Measurements from ENCODE around the gene SNX27. TPM values are rescaled to one million over a fixed set of nuclear protein-coding genes. Genes with fewer than 3 reads are reported as not detected.

SNX27 gene
- total RNA-seq, 1 experiment from 2014 or later = 42.2 TPM

- Histone ChIP-seq H3K9me3 (ENCODE audit: control insufficient read depth in 1 of 2, insufficient read depth in 1 of 2, low read depth in 1 of 2, low read length in 2 of 2) (no peaks in the 10 kb centered on the region), H3K79me2 (ENCODE audit: insufficient read depth, low read length) (no peaks in the 10 kb centered on the region), H3K4me3 (replicated peaks in 1 of 2; ENCODE audit: low read depth in 1 of 2, low read length in 2 of 2) (no peak overlapping the region), H3K4me2 (ENCODE audit: low read length) (no peak overlapping the region), H3K27ac (ENCODE audit: low read depth, low read length) (no peak overlapping the region), H3K9ac (ENCODE audit: low read length) (no peak overlapping the region), H3K9me2 (ENCODE audit: insufficient read depth) (no peaks in the 10 kb centered on the region), H3K36me3 (ENCODE audit: control insufficient read depth in 1 of 2, insufficient read depth in 2 of 2, low read length in 2 of 2) (peaks cover 12% of the 10 kb centered on the region in 2 experiments; a peak in 2 of 4 replicates), H4K20me1 (ENCODE audit: insufficient read depth) (no peaks in the 10 kb centered on the region), H3K27me3 (ENCODE audit: insufficient read depth, low read length) (no peaks in the 10 kb centered on the region), H2AFZ (ENCODE audit: low read depth, low read length, poor library complexity, severe bottlenecking) (no peak overlapping the region), H3K4me1 (ENCODE audit: control insufficient read depth in 1 of 2, insufficient read depth in 2 of 2, low read length in 2 of 2) (no peaks in the 10 kb centered on the region)
- TF ChIP-seq ZBTB33 (IDR thresholded peaks at IDR 0.05; ENCODE audit: extremely low read depth, insufficient replicate concordance, low read length) (no peak), POLR2A (IDR thresholded peaks at IDR 0.05; ENCODE audit: borderline replicate concordance, extremely low read depth, insufficient read depth, insufficient read length) (no peak), CTCF (IDR thresholded peaks at IDR 0.05 in 2 of 3, conservative IDR thresholded peaks at IDR 0.05 in 1 of 3; ENCODE audit: borderline replicate concordance in 1 of 3, insufficient read depth in 1 of 3, low read depth in 2 of 3, low read length in 2 of 3) (no peak)
- no TSS peak for BruUV-seq (replicated peaks)
- ChIA-PET CTCF (no interaction called here), RAD21 (ENCODE audit: low non-redundant PET in 1 of 2, low total read pairs in 2 of 2, uncharacterized antibody in 2 of 2, unreplicated experiment in 2 of 2) (no interaction called here), POLR2A (no interaction called here)
- DNase-seq (ENCODE audit: low read depth, low spot score) (no peak), ATAC-seq (no peak)
- intact Hi-C loops (cut with micrococcal nuclease) = no loop called here
Observed at GRCh38 chr1:151692226-151692625, 80.4 kb downstream of the SNX27 start.

Data from HCT116 (cell line).